NCI-H2029 (cell line): ENCODE data around the gene DAO.
A peak's percentile ranks its signal among the peaks of the same experiment; 100 is the strongest.

Experiments used
- DNase-seq: peaks from one replicate; lab custom pipeline; 2025; lab: John Stamatoyannopoulos, UW

The DAO gene

GRCh38 chr12:108875682-108876361 lies 4.1 kb upstream of the DAO start:
- no peak for DNase-seq

GRCh38 chr12:108876550-108876949 lies 3.3 kb upstream of the DAO start:
- DNase-seq, result no peak

- no peak for DNase-seq
Measured at GRCh38 chr12:108881953-108882352, 2.1 kb downstream of the DAO start.

GRCh38 chr12:108884116-108885012 lies 4.5 kb downstream of the DAO start:
- peak; percentile 12 for DNase-seq

- no peak for DNase-seq
Measured at GRCh38 chr12:108886873-108887629, 7.2 kb downstream of the DAO start.

- DNase-seq, result peak; percentile 34
Measured at GRCh38 chr12:108888031-108888430, 8.1 kb downstream of the DAO start.

GRCh38 chr12:108890208-108890607 lies 10.3 kb downstream of the DAO start:
- DNase-seq, result no peak

GRCh38 chr12:108895220-108895802 lies 15.4 kb downstream of the DAO start:
- DNase-seq, result no peak

- DNase-seq, result no peak
Measured at GRCh38 chr12:108896336-108896735, 16.4 kb downstream of the DAO start.

- DNase-seq, result no peak
Measured at GRCh38 chr12:108896817-108897216, 16.9 kb downstream of the DAO start.

- DNase-seq, result no peak
Measured at GRCh38 chr12:108899145-108899544, 19.3 kb downstream of the DAO start.

GRCh38 chr12:108905725-108906124 lies 25.8 kb downstream of the DAO start:
- no peak for DNase-seq

- DNase-seq, result no peak
Measured at GRCh38 chr12:108906971-108907370, 27.1 kb downstream of the DAO start.

- DNase-seq, result no peak
Measured at GRCh38 chr12:108907839-108908351, 28.0 kb downstream of the DAO start.

- no peak for DNase-seq
Measured at GRCh38 chr12:108910336-108910735, 30.4 kb downstream of the DAO start.

- no peak for DNase-seq
Measured at GRCh38 chr12:108911915-108912314, 32.0 kb downstream of the DAO start.

GRCh38 chr12:108912361-108912760 lies 32.5 kb downstream of the DAO start:
- DNase-seq, result no peak

GRCh38 chr12:108914121-108914531 lies 34.2 kb downstream of the DAO start:
- no peak for DNase-seq

- no peak for DNase-seq
Measured at GRCh38 chr12:108915632-108916133, 35.8 kb downstream of the DAO start.

- DNase-seq, result no peak
Measured at GRCh38 chr12:108916336-108916735, 36.4 kb downstream of the DAO start.

- no peak for DNase-seq
Measured at GRCh38 chr12:108918206-108918605, 38.3 kb downstream of the DAO start.
